Epidermal melanocyte (primary cell): Measurements from ENCODE around the gene CFAP61.

Experiments
- DNase-seq: peaks from one replicate; pipeline ENCODE4 v3.0.0; 2011; ENCODE audit warnings: low spot score; ENCODE audit not compliant: insufficient read length

CFAP61 gene

DNA sequence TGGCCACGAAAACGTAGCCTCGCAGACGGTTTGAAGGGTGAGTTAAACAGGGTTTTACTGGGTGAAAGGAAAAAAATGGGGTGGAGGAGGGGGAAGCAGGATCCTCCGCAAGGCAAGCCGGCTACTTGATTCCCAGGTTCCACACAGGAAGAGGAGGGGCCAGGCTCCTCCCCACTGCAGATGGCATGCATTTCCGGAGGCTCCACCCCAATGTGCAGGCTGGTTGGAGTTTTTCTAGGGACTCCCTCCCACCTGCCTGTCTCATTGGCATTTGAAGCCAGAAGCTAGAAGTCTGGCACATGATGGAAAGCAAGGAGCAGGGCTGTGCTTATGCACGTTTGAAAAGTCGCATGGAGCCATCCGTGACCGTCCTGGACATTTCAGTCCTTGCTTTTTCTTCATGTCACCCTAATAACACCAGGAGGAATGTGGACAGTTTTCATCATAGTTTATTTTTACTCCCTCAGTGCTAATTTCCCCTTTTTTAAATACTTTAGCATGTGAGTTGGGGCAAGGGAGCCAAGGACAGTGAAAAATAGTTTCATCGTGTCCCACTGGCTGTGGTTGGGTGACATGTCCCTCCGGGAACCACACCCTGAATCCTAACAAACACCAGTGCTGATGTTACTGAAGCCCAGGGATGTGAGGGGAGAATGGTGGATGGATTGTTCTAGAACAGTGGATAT is 215.5 kb downstream of the CFAP61 start:
- no peak for DNase-seq

- no peak for DNase-seq
Measured at GRCh38 chr20:20271271-20271670, 218.9 kb downstream of the CFAP61 start.

- DNase-seq: no peak
Measured at GRCh38 chr20:20272686-20273085, 220.4 kb downstream of the CFAP61 start.

DNA sequence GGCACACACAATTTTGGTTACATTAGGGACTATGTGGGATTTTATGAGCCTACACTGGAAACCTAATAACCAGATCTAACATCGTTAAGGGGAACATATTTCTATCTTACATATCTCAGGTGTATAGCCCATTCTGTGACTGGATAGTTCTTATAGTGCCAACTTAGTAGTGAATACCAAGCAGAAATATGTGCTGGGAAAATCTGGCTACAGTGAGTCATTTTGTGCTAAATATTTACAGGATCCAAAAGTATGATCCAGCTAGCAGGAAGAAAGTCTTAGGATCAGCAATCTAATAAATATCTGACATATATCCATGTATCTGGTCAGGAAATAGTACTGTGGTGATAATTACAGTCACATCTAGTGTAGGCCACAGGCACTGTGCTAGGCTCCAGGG is 221.0 kb downstream of the CFAP61 start:
- DNase-seq: no peak

- DNase-seq: no peak
Measured at GRCh38 chr20:20274821-20275220, 222.5 kb downstream of the CFAP61 start.

- DNase-seq: no peak
Measured at GRCh38 chr20:20275636-20276035, 223.3 kb downstream of the CFAP61 start.

DNA sequence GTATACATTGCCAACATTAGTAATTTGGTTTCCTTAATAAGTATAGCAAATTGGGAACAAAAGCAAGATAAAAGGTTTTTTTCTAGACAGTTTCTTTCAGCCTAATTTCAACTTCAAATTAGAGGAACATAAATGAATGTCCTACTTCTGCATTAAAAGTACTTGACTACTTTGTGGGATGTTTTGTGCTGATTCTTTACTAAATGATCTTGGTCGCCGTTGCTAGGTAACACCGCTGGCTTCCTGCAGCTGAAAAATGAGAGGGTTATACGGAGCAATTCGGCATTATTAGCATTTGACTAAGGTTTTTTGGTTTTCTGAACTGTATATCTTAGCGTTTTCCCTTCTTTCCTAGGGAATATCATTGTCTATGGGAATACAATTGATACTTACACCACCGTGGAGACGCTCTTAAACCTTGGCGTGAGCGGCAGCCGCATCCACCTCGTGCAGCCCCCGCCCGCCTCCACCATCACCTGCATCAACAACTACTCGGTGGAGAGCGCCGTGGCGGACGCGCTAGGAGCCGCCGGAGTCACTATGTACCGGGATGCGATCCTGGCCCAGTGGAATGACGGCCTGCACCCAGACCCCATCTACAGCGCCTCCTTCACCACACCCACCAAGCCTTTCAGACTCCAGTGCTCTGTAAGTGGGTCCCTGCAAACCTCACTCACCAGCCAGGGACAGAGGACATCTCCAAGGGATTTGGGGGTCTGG is 224.6 kb downstream of the CFAP61 start:
- DNase-seq: no peak

DNA sequence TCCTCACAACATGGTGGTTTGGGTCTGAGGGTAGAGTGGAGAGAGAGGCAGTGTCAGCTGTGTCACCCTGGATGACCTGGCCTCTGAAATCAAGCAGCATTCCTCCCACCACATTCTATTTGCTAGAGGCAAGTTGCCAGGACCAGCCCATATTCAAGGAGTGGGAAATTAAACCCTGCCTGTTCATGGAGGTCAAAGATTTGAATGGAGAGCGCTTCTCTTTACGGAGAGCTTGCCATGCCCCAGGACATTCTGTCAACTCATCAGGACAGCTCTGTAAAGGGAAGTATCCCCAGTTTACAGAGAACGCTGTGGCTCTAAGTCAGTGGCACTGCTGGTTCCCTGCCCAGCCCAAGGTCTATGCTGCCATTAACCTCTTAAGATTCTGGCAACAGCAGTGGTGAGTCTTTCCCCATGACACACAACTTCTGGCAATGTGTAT is 225.6 kb downstream of the CFAP61 start:
- DNase-seq: no peak

DNA sequence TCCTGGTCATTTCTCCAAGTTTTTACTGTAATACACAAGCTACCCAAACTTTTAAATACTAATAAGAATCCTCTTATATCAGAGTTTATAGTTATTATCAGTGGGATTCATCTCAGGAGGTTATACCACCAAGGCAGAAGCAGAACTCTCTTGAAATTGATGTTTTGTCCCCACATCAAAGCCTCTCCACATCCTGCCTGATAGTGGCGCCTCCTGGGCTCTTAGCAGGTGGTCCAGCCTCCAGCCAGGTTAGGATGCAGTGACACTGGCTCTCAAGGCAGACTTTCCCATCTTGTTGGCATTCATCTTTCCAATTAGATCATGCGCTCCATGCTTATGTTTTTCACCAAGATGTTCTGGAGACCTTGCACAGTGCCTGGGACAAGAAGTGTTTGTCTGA is 233.7 kb downstream of the CFAP61 start:
- DNase-seq: no peak

DNA sequence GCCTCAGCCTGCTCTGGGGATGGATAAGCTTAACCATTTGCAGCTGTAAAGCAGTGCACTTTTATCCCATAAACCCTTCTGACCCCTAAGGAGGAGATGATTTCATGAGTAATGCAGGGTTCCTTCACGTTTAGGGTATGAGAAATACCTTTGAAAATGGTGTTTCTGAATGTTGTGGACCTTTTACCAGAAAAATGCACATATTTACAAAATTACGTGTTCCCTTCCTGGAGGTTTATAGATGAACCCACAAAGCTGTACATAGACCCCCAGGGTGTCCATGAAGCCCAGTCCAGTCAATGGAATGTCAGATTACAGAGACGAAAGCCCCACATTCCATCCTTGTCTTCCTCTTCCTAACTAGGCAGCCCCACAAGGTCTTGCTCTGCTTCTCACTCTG is 237.0 kb downstream of the CFAP61 start:
- no peak for DNase-seq

GRCh38 chr20:20292472-20292871 is 240.1 kb downstream of the CFAP61 start:
- no peak for DNase-seq

- no peak for DNase-seq
Measured at GRCh38 chr20:20293141-20293540, 240.8 kb downstream of the CFAP61 start.

- DNase-seq: no peak
Measured at GRCh38 chr20:20293691-20294385, 241.5 kb downstream of the CFAP61 start.

GRCh38 chr20:20295621-20296498 is 243.5 kb downstream of the CFAP61 start:
- DNase-seq: no peak

DNA sequence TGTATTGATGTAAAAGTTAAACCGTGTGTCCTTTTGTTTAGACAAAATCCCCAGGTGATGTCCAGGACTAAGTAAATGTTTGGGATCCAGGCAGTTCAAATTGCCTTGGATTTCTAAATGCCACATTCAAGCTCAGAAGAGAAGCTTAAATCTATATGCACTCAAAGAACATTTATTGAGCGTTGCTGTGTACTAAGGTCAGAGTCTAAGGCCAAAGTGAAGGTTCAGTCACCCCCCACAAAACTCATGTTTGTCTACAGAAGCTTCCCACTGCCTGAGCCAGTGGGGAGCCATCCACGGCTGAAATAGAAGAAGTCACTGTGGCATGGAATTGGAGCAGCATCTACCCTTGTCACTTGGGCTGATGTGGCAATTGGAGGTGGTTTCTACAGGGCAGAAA is 244.8 kb downstream of the CFAP61 start:
- DNase-seq: no peak

DNA sequence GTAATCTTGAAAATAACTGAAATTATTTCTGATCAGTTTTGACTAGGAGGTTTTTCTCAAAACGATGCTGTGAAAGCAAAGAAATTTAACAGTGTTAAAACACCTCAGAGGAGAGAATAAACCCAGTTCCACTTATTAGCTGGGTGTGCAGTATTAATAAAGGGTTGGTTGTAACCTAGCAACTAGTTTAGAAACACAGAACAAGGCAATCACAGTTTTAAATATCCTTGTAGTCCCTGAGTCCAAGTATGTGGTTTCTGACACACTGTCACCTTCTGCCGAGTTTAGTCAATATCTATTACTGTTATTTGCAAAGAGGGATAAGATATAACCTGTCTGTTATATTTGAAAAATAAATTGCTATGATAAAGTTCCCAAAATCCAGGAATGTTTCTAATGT is 245.4 kb downstream of the CFAP61 start:
- DNase-seq: no peak

DNA sequence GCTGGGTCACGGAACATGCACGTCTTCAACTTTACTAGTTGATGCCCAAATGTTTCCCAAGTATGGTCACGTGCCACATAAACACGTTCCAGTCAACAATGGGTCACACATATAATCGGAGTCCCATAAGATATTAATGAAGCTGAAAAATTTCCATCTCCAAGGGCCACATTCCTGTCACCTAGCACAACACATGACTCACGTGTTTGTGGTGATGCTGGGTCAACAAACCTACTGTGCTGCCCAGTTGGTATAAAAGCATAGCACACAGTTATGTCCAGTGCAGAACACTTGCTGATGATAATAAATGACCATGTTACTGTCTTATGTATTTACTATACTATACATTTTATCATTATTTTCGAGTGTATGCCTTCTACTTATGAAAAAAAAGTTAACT is 247.6 kb downstream of the CFAP61 start:
- no peak for DNase-seq

DNA sequence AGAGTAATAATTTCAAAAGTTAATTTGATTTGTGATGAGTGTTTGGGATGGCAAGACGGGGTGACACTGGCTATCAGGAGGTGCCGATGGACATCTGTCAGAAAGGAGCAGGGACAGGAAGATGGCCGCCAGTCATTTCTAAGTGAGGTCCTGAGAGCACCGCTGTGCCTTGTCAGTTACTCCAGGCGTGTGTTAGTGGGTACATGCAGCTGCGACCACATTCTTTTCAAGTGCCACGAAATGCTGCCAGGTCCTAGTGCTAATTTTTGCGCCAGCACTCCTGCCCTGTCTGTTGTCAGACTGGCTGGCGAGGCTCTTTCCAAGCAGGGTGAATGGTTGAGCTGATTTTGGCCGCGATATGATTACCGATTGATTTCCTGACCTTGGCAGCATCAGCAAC is 251.0 kb downstream of the CFAP61 start:
- no peak for DNase-seq

DNA sequence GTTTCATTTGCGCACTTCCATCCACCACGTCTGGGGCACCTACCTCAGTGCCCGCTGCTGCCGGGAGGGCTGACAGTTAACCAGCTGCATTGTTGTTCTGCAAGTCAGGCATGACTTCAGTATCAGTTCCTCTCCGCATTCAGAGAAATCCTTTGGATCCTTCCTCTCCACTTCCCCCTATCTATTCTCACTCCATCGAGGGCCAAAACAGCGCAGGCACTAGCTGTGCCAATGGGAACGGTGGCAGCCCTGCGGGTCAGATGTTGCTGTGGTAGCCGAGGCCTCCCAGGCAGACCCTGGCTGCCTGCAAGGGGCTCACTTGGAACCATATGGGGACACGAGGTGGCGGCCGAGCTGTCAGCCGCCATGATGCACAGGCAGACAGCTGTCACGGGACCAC is 251.4 kb downstream of the CFAP61 start:
- no peak for DNase-seq

- DNase-seq: no peak
Measured at GRCh38 chr20:20304942-20305341, 252.6 kb downstream of the CFAP61 start.

- DNase-seq: no peak
Measured at GRCh38 chr20:20312562-20312961, 260.2 kb downstream of the CFAP61 start.

DNA sequence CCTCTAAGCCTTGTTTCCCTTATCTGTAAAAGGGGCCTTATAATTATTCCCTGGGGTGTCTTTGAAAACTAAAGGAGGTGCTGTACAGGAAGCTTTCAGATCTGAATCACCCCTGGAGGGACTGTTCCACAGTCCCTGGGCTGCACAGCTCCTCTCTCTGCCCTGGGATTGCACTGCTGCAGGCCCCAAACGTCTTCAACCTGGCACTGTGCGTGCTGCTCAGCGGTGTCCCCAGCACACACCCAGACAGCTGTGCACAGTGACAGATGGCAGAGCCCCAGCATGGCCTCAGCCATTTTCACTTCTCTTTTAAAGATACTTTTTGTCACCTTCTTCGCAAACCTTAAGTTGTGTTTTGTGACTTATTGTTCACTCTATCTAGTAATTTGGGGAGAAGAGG is 264.9 kb downstream of the CFAP61 start:
- DNase-seq: no peak
